Activated T-helper 1 cell treated with anti-CD3 and anti-CD28 coated beads, Interleukin-2, amount 50 U/mL, for 16 hours (primary cell): ENCODE results near the gene RAPGEF3.
A peak's percentile ranks its signal among the peaks of the same experiment; 100 is the strongest.

Experiments
- DNase-seq, 2 donors: peaks; one replicate each; pipeline ENCODE4 v3.0.0-alpha.2; 2020; ENCODE audit warnings: low read depth in 1 of 2, low spot score in 1 of 2

RAPGEF3 gene

DNA sequence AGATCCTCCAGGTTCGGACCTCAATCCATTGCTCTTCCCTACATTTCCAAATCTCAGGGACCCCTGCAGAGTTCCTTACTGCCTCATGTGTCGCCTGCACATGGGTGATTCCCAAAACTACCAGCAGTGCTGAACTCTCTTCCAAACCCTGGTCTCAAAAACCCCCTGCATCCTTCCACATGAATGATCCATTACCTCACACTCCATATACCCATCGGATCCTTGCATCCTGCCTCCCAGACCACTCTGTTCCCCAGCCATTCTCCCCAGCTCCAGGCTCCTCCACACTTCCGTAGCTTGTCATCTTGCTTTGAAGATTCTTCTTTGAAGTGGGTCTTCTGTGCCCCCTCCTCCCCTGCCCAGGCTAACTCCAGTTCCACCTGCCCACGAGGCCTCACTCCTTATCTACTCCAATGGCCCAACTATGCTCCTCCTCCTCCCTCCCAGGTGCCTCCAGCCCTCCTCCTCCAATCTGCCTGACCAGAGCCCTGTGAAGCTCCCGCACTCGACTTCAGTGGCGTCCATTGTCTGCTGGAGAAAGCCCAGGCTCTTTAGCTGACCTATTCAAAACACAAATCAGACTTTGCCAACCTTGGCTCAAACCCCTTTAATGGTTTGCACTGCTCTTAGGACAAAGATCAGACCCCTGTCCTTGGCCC, 13.8 kb downstream of the RAPGEF3 start:
- DNase-seq = no peak

DNA sequence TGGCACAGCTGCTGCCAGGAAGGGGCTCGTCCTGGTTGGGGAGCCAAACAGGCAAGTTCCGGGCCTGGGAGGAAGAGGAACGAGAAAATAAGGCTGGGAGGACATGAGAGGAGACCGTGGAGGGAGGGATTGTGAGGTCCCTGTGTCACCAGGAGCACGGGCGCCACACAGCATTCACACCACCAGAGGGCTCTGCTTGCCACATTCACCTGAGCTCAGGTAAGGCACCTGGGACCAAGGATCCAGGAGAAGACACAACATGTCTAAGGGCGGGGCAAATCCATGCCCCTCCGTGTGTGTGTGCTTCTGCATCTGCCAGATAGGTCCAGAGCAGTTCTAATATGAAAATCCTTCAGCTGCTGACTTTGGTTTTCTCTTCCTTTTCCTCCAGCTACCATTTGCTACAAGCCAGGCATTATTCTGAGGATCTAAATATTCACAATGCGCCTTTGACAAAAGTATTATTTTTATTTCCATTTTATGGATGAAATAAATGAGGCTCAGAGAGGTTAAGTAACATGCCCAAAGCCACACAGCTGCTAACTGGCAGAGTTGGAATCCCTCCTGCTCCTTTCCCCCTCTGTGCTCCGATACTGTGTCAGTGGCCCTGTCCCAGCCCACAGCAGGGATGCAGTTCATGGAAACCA, 14.6 kb downstream of the RAPGEF3 start:
- peak; percentile 31 to 34 for DNase-seq

DNA sequence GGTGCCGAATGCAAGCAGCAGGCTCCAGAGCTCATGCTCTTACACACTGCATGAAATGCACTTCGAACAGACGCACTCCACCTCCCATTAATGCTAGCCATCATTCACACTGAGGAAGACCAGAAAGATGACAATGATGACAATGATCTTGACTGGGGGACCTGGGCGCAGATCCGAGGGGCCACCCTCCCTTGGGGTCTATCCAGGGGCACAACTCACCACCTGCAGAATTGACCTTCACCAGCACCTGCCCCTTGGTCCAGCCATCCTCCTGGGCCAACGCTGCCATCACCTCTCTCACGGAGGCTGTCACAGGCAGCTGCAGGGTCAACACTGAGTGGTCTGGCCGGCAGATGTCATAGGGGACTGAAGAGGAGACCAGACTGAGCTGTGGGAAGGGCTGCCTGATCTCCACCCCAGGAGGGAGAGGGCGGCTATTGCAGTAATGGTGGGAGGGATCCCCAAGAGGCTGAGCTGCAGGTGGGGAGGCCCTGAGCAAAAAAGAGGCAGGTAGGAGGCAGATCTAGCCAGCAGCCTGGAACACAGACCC, 15.3 kb downstream of the RAPGEF3 start:
- DNase-seq = no peak

- DNase-seq = peak; percentile 58 to 61
Observed at GRCh38 chr12:47742253-47742825, 16.3 kb downstream of the RAPGEF3 start.

DNA sequence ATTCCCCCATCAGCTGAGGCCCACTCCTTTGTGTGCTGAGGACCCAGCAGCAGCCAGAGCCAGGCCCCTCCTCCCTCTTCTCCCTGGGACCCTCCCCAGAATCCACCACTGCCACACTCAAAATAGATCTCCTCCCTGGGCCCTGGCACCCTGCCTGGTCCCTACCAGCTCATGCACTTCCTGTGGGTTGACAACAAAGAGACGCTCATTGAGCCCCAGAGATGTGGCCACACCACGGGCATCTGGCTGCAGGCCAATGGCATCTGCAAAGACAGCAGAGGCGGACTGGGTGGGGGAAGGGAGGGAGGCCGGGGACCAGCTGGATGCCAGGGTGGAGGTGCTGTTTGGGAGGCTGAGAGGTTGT, 17.4 kb downstream of the RAPGEF3 start:
- peak; percentile 43 to 65 for DNase-seq

GRCh38 chr12:47740606-47741339, 17.9 kb downstream of the RAPGEF3 start:
- DNase-seq = no peak

GRCh38 chr12:47739979-47740378, 18.7 kb downstream of the RAPGEF3 start:
- no peak for DNase-seq

DNA sequence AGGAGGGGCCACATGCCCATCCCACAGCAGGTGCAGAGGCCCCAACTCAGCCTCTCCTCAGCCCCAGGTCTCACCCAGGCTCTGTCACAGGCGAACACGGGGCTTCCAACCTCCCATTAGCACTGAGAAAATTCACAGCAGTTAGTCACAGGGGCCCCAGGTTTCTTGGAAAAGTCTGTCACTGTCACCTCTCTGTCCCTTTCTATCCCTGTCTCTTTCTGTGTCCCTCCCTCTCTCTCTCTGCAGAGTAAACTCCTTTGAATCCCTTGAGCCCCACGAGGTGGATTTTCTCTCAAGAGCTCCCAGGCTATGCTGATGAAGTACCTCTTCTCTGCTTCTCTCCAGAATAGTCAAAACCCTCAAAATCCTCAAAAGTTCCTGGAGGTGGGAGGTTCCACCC, 19.4 kb downstream of the RAPGEF3 start:
- DNase-seq = no peak

GRCh38 chr12:47737936-47738594, 20.6 kb downstream of the RAPGEF3 start:
- DNase-seq = no peak

GRCh38 chr12:47736877-47737676, 21.6 kb downstream of the RAPGEF3 start:
- no peak for DNase-seq

DNA sequence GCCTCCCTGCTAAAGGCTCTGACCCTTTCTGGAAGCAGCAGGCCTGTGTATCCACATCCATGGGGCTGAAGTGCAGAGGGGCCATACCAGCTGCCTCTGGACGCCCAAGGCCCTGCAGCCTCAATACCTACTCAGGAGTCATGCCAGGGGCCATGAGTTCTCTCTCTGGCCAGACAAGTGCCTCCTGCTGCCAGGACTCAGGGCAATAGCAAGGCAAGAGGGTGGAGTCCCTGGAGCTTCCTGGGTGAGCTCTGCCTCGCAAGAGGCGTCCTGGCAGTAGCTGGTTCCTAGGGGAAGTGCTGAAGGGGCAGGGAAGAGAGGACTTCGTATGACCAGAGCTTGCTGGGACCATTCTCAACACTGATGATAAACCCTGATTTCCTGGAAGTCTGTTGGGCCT, 22.5 kb downstream of the RAPGEF3 start:
- DNase-seq = no peak

DNA sequence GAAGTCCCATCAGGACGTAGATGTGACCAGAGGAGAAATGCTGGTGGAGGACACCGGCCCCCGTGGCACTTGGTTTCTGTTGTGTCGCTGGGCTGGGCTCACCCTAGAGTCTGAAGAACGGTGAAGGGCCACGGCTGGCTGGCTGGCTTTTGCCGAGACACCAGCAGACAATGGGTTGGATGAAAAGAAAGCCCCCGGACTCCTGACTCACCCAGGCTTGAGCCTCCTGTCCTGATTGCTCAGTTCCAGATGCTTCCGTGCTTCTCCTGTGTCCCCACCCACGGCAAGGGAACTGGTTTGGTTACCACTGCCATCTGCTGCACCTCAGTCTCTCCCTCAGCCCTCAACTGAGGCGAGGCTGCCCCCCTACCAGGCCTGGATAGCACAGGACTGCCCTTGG, 23.0 kb downstream of the RAPGEF3 start:
- no peak for DNase-seq

DNA sequence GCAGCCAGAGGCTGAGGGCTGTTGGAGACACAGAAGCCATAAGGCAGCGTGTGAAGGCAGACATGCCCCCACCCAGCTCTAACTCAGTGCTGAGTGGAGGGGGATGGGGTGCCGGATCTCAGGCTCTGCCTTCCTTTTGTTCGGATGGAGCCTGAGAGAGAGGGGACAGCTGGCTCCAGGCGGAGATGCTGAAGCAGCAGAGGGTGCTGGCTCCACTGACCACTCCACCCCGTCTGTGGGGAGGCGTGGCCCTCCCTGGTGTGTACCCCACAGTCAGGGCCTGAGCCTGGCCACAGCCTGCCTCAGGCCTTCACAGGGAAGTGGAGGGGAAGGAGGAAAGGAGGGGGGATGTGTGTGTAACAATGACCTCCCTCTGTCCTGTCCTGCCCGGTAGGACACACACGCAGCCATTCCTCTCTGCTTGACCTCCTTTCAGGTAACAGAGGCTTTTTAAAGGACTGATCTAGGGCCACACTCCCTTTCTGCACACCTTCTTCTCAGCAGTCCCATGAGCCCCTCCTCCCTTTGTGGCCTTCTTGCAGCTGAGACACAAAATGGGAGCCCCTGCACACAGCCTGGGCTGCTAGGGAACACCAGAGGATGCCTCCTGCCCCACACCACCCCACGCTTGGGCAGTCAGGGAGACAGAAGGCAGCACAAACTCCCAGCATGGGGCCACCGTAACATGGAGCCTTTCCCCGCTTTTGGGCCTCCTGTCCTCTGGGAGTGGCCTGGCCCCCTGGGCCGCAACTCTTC, 23.8 kb downstream of the RAPGEF3 start:
- no peak for DNase-seq

DNA sequence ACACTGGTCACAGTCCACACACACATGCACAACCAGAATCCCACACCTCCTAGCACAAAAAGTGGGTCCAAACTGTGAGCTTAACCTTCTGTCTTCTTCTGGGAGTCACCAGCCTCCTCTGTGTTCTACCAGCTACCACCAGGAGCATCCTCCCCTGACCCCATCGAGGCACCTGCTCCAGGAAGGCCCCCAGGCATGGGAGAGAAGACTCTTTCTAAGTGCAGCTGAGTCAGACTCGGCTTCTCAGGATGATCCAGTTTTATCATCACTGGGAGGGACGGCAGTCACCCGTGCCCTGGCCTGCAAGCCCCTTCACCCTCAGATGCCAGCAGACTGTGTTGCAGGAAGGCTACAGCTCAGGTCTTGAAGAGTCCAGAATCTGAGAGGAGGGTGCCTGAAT, 25.5 kb downstream of the RAPGEF3 start:
- DNase-seq = no peak

- no peak for DNase-seq
Observed at GRCh38 chr12:47732504-47732903, 26.2 kb downstream of the RAPGEF3 start.

DNA sequence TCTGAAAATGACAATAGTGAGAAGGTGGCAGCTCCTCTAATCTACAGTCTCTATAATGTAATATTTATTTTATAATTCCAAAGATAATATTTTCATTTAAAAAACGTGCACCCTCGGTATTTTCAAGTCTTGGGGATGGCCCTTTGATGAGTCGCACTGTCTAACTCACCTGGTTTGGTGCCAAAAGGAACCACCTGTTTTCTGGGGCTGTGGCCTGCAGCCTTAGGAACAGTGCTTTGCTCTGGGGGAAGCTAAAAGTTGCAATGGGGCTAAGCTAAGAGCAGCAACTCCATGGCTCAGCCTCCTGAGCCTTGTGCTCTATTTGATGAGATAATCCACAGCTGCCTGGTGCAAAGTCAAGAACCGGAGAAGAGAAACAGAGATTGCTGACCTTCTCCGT, 27.0 kb downstream of the RAPGEF3 start:
- DNase-seq = no peak

GRCh38 chr12:47730341-47730744, 28.3 kb downstream of the RAPGEF3 start:
- DNase-seq = no peak

DNA sequence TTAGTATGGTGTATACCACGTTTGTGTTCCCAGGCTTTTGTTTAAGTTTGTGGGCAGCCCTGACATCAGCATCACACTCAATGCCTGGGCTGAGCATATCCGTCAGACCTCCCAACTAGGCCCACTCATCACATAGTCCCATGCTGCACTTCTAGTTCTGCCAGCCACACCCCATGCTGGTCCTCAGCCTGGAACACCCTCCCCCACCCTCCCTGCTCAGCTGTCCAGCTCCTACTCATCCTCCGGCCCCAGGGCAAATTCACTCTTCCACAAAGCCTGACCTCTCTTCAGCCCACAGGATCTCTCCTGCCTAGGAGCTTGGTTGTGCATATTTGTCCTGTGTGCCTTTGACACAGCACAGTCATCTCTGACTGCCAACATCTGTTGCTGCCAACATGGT, 29.4 kb downstream of the RAPGEF3 start:
- DNase-seq = no peak

GRCh38 chr12:47725893-47726292, 32.8 kb downstream of the RAPGEF3 start:
- no peak for DNase-seq
